Esophagus squamous epithelium (tissue), 4 donors: ENCODE measurements around the gene ASTN2.

Source experiments
- CTCF ChIP-seq, 6 experiments: fragments of 450-650 bp in 4 of 6; fragments of 200-600 bp in 2 of 6; sonication (generic) in 2 of 6; IDR thresholded peaks; one replicate each; pipeline ENCODE4 v1.5.1; 2016 to 2019; ENCODE audit warnings: antibody characterized with exemption in 6 of 6, mild to moderate bottlenecking in 4 of 6, moderate library complexity in 4 of 6
- POLR2A ChIP-seq, 4 donors: fragments of 450-650 bp; IDR thresholded peaks; one replicate each; pipeline ENCODE4 v1.6.1; 2017; ENCODE audit warnings: antibody characterized with exemption in 4 of 4, mild to moderate bottlenecking in 4 of 4, moderate library complexity in 3 of 4

GRCh38 chr9:116928884-116929283 lies 486.0 kb downstream of the ASTN2 start:
- TF ChIP-seq CTCF (IDR thresholded peaks at IDR 0.05), result no peak
- TF ChIP-seq POLR2A (IDR thresholded peaks at IDR 0.05), result no peak
